Mesenchymal stem cell (in vitro differentiated cells and primary cell): ENCODE data around the gene KCNK5.

Experiments used
- DNase-seq: peaks from one replicate; pipeline ENCODE4 v3.0.0-alpha.2; 2013
- H2AFZ ChIP-seq: one replicate; pipeline ENCODE4 v1.6.1; 2013; ENCODE audit warnings: low read depth, mild to moderate bottlenecking, control low read depth, inconsistent platforms, low read length, moderate library complexity
- H2AK5ac ChIP-seq: 2 replicates; pipeline ENCODE4 v1.6.1; 2013; ENCODE audit warnings: low read length, moderate library complexity, mild to moderate bottlenecking, inconsistent platforms; ENCODE audit not compliant: severe bottlenecking
- H2BK120ac ChIP-seq: one replicate; pipeline ENCODE4 v1.6.1; 2013; ENCODE audit warnings: low read depth, mild to moderate bottlenecking, inconsistent platforms, low read length, moderate library complexity
- H2BK12ac ChIP-seq, 2 experiments: one replicate each; pipeline ENCODE4 v1.6.1; 2013; ENCODE audit warnings: inconsistent platforms in 2 of 2, low read length in 2 of 2, mild to moderate bottlenecking in 2 of 2, moderate library complexity in 2 of 2, control low read depth in 1 of 2
- H2BK15ac ChIP-seq: one replicate; pipeline ENCODE4 v1.6.1; 2013; ENCODE audit warnings: mild to moderate bottlenecking, low read depth, inconsistent platforms; ENCODE audit not compliant: poor library complexity, severe bottlenecking
- H2BK5ac ChIP-seq: 2 replicates; pipeline ENCODE4 v1.6.1; 2013; ENCODE audit warnings: low read depth, mild to moderate bottlenecking, low read length, control low read depth, inconsistent platforms; ENCODE audit not compliant: poor library complexity, severe bottlenecking
- H3K14ac ChIP-seq, 2 experiments: one replicate each; pipeline ENCODE4 v1.6.1; 2013; ENCODE audit warnings: inconsistent platforms in 2 of 2, low read length in 2 of 2, control low read depth in 1 of 2, mild to moderate bottlenecking in 1 of 2, moderate library complexity in 1 of 2
- H3K18ac ChIP-seq, 2 experiments: one replicate each; pipeline ENCODE4 v1.6.1; 2013; ENCODE audit warnings: inconsistent platforms in 2 of 2, low read length in 2 of 2, control low read depth in 1 of 2, low read depth in 1 of 2, mild to moderate bottlenecking in 1 of 2
- H3K23ac ChIP-seq, 2 experiments: one replicate each; pipeline ENCODE4 v1.6.1; 2013; ENCODE audit warnings: inconsistent platforms in 2 of 2, low read length in 2 of 2, mild to moderate bottlenecking in 2 of 2, moderate library complexity in 2 of 2, control low read depth in 1 of 2
- H3K27ac ChIP-seq: 2 replicates; pipeline ENCODE4 v1.5.1; 2013; ENCODE audit warnings: mild to moderate bottlenecking, moderate library complexity, low read length, control low read depth, inconsistent platforms; ENCODE audit not compliant: poor library complexity, severe bottlenecking
- H3K27me3 ChIP-seq, 2 experiments: 2 replicates each; pipeline versions ENCODE4 v1.6.1 to v1.7.0; 2013; ENCODE audit warnings: low read length in 2 of 2, mild to moderate bottlenecking in 2 of 2, moderate library complexity in 2 of 2, control low read depth in 1 of 2, inconsistent platforms in 1 of 2; ENCODE audit not compliant: control insufficient read depth in 1 of 2, insufficient read depth in 1 of 2
- H3K36me3 ChIP-seq, 2 experiments: 2 replicates each; pipeline versions ENCODE4 v1.6.1 to v1.7.0; 2013; ENCODE audit warnings: low read length in 2 of 2, control low read depth in 1 of 2, inconsistent platforms in 1 of 2, low read depth in 1 of 2, mild to moderate bottlenecking in 1 of 2; ENCODE audit not compliant: insufficient read depth in 2 of 2, control insufficient read depth in 1 of 2
- H3K4ac ChIP-seq, 2 experiments: one replicate each; pipeline ENCODE4 v1.6.1; 2013; ENCODE audit warnings: inconsistent platforms in 2 of 2, low read length in 2 of 2, mild to moderate bottlenecking in 2 of 2, moderate library complexity in 2 of 2, control low read depth in 1 of 2, low read depth in 1 of 2
- H3K4me1 ChIP-seq: 2 replicates; pipeline ENCODE4 v1.6.1; 2013; ENCODE audit warnings: low read depth, low read length, control low read depth; ENCODE audit not compliant: control insufficient read depth, insufficient read depth
- H3K4me2 ChIP-seq: 2 replicates; pipeline ENCODE4 v1.6.1; 2013; ENCODE audit warnings: low read length, mild to moderate bottlenecking, inconsistent platforms; ENCODE audit not compliant: poor library complexity, severe bottlenecking
- H3K4me3 ChIP-seq, 2 experiments: 2 replicates each; pipeline versions ENCODE4 v1.5.1 to v1.7.0; 2013; ENCODE audit warnings: low read length in 2 of 2, mild to moderate bottlenecking in 2 of 2, control low read depth in 1 of 2, low read depth in 1 of 2; ENCODE audit not compliant: insufficient read depth in 1 of 2
- H3K79me1 ChIP-seq: replicated peaks from 2 replicates; pipeline ENCODE4 v1.6.1; 2013; ENCODE audit warnings: mild to moderate bottlenecking, control low read depth, low read length, inconsistent platforms; ENCODE audit not compliant: poor library complexity, severe bottlenecking
- H3K9ac ChIP-seq: 2 replicates; pipeline ENCODE4 v1.7.0; 2013; ENCODE audit warnings: mild to moderate bottlenecking, low read length, moderate library complexity
- H3K9me3 ChIP-seq: 2 replicates; pipeline ENCODE4 v1.7.0; 2013; ENCODE audit warnings: mild to moderate bottlenecking, low read length; ENCODE audit not compliant: control insufficient read depth
- H4K8ac ChIP-seq: one replicate; pipeline ENCODE4 v1.6.1; 2013; ENCODE audit warnings: inconsistent platforms, mild to moderate bottlenecking, low read length, moderate library complexity
- H4K91ac ChIP-seq: one replicate; pipeline ENCODE4 v1.6.1; 2013; ENCODE audit warnings: mild to moderate bottlenecking, low read length, inconsistent platforms
- WGBS: methylation state at CpG from one replicate; pipeline ENCODE4 v1.1.7; 2013; ENCODE audit warnings: mixed read lengths; 5-methylcytosine and 5-hydroxymethylcytosine counted together

The KCNK5 gene

DNA sequence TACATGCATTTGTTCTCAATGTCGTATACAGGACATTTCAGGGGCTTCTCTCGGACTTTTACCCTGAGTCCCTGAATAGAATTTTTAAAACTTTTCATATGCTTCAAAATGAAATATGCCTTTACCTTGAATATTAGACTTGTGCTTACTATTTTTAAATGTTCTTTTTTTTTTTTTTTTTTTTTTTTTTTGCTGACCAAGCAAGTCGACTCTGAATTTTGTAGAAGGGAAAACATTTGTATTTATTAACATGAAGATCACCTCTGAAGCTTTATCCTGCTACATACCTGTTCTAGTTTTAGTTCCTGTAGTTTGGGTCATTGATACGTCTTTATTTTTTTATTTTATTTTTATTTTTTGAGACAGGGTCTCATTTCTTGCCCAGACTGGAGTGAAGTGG is 74.6 kb downstream of the KCNK5 start:
- Histone ChIP-seq H2BK120ac (no peak overlapping the region), H3K79me1 (no peaks in the 10 kb centered on the region), H4K91ac (no peak overlapping the region), H3K23ac (no peak overlapping the region), H3K14ac (no peak overlapping the region), H3K4me2 (no peak overlapping the region), H2BK5ac (no peak overlapping the region), H2AFZ (no peak overlapping the region), H3K4me3 (no peak overlapping the region), H3K27me3 (peaks cover 0 to 25% of the 10 kb centered on the region in 2 experiments), H3K4me1 (no peaks in the 10 kb centered on the region), H3K4ac (no peak overlapping the region), H3K27ac (no peak overlapping the region), H3K9ac (no peak overlapping the region), H2AK5ac (no peak overlapping the region), H3K36me3 (no peaks in the 10 kb centered on the region), H2BK15ac (no peak overlapping the region), H3K18ac (no peak overlapping the region), H4K8ac (no peak overlapping the region), H3K9me3 (no peaks in the 10 kb centered on the region), H2BK12ac (no peak overlapping the region)
- WGBS = no CpG with 5 or more reads among the region's 4 CpGs
- no peak for DNase-seq

DNA sequence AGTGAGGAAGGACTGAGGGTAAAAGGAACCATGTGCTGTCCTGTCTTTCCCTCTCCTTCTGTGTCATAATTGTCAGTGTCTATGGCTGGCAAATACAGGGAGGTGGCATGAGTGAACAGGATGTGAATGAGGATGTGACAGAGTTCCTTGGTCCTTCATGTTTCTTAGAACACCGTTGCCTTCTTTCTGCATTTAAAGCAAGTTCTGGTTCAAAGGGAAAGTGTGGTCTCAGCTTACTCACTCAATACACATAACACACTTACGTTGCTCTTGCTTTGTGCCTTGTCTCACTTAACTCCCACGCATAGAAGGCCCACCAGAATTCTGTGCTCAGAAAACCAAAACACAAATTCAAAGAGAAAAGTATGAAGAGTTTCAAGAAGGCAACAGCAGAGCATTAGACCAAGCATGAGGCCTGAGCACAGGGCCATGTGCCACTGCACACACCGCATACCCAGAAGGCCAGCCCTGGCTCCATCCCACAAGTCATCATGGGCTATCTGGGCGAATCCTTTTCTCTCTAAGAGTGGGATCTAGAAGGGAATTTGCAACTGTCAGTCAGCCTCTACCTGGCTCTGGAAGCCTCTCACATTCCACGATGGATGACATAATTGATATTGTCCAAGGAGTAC is 75.4 kb downstream of the KCNK5 start:
- no peaks in the 10 kb centered on the region for H3K9me3 ChIP-seq
- no peak overlapping the region for H3K4ac ChIP-seq
- no peak overlapping the region for H3K9ac ChIP-seq
- no peak overlapping the region for H3K4me2 ChIP-seq
- no peak overlapping the region for H3K14ac ChIP-seq
- no peak overlapping the region for H4K91ac ChIP-seq
- H3K23ac ChIP-seq = no peak overlapping the region
- no peak overlapping the region for H2BK15ac ChIP-seq
- 85% methylated on average over 6 of the region's 6 CpGs for WGBS
- no peak overlapping the region for H3K27ac ChIP-seq
- H2AK5ac ChIP-seq = no peak overlapping the region
- H3K27me3 ChIP-seq = peaks cover 5 to 33% of the 10 kb centered on the region in 2 experiments
- H4K8ac ChIP-seq = no peak overlapping the region
- no peak overlapping the region for H2BK12ac ChIP-seq
- H3K79me1 ChIP-seq = no peaks in the 10 kb centered on the region
- no peak overlapping the region for H3K18ac ChIP-seq
- no peaks in the 10 kb centered on the region for H3K4me1 ChIP-seq
- H2AFZ ChIP-seq = no peak overlapping the region
- no peak overlapping the region for H2BK120ac ChIP-seq
- H3K36me3 ChIP-seq = no peaks in the 10 kb centered on the region
- H3K4me3 ChIP-seq = no peak overlapping the region
- no peak overlapping the region for H2BK5ac ChIP-seq
- DNase-seq = no peak

DNA sequence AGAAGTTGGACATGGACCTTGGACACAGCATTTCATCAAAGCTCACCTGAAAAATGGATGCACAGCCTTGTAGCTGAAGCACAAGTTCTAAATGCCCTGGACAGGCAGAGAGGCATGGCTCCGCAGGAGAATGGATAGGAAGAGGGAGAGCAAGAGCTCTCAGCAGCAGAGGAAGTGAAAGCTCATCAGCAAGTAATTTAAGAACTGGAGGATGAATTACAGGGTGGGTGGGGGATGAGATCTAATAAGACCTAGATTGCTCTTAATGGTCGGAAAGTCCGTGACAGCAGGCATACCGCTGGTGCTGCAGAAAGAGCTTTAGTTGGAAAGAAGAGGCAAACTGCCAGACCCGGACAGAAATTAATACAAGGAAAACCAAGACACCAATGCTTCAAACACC is 77.0 kb downstream of the KCNK5 start:
- Histone ChIP-seq H3K27ac (no peak overlapping the region), H4K8ac (no peak overlapping the region), H2AFZ (no peak overlapping the region), H2BK5ac (no peak overlapping the region), H2BK120ac (no peak overlapping the region), H3K9me3 (no peaks in the 10 kb centered on the region), H3K4me2 (no peak overlapping the region), H3K27me3 (peaks cover 5 to 42% of the 10 kb centered on the region in 2 experiments), H3K4me1 (no peaks in the 10 kb centered on the region), H3K9ac (no peak overlapping the region), H2BK15ac (no peak overlapping the region), H4K91ac (no peak overlapping the region), H3K14ac (no peak overlapping the region), H3K79me1 (no peaks in the 10 kb centered on the region), H3K4ac (no peak overlapping the region), H2BK12ac (no peak overlapping the region), H3K4me3 (no peak overlapping the region), H3K23ac (no peak overlapping the region), H3K36me3 (no peaks in the 10 kb centered on the region), H2AK5ac (no peak overlapping the region), H3K18ac (no peak overlapping the region)
- WGBS = 74% methylated on average over 5 of the region's 5 CpGs
- DNase-seq = no peak

DNA sequence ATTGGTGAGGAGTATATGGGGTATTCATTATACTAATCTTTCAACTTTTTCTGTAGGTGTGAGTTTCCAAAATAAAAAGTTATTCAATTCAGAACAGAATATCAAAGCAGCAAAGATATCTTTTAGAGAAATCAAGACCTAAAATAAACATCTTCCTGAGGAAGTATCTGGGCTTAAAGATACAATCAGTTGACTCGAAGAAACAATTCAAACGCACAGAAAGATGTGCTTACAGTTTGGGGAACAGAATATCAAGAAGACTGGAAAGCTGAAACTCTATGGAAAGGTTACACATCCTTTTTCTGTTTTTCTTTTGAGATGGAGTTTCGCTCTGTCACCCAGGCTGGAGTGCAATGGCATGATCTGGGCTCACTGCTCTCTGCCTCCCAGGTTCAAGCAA is 78.1 kb downstream of the KCNK5 start:
- H3K9me3 ChIP-seq = no peaks in the 10 kb centered on the region
- H3K36me3 ChIP-seq = no peaks in the 10 kb centered on the region
- no peak overlapping the region for H3K14ac ChIP-seq
- peaks cover 5 to 47% of the 10 kb centered on the region in 2 experiments for H3K27me3 ChIP-seq
- H3K4me1 ChIP-seq = no peaks in the 10 kb centered on the region
- H3K18ac ChIP-seq = no peak overlapping the region
- no peak overlapping the region for H2BK120ac ChIP-seq
- no peak for DNase-seq
- H3K9ac ChIP-seq = no peak overlapping the region
- no peak overlapping the region for H3K4me3 ChIP-seq
- H4K8ac ChIP-seq = no peak overlapping the region
- no peak overlapping the region for H3K23ac ChIP-seq
- 77% methylated on average over 3 of the region's 3 CpGs for WGBS
- H3K4me2 ChIP-seq = no peak overlapping the region
- no peak overlapping the region for H3K27ac ChIP-seq
- no peak overlapping the region for H2AFZ ChIP-seq
- no peaks in the 10 kb centered on the region for H3K79me1 ChIP-seq
- H2BK15ac ChIP-seq = no peak overlapping the region
- H3K4ac ChIP-seq = no peak overlapping the region
- H2AK5ac ChIP-seq = no peak overlapping the region
- H2BK12ac ChIP-seq = no peak overlapping the region
- no peak overlapping the region for H4K91ac ChIP-seq
- H2BK5ac ChIP-seq = no peak overlapping the region
